ENCODE measurements around the gene TXNRD3. TPM values are rescaled to one million over a fixed set of nuclear protein-coding genes. Genes with fewer than 3 reads are reported as not detected.

Gene TXNRD3
- total RNA-seq, 1 donor from 2014 or later, result 7.6 TPM

DNA sequence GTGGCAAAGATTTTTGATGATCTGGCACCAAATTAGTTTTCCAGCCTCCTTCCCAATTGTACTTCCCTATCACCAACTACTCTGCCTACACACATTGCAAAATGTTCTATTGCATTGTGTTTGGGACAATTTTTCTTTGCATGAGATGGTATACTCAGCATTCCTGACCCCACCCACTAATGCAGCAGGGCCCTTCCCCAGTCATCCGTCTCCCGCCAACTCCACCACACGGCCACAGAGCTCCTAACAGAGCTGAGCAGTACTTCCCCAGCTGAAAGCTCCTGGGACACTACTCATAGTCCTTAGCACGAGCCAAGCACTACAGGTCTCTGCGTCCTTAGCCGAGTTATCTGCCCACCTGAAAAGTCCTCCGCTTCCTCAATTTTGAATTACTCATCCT, 34.2 kb downstream of the TXNRD3 start:
- H3K36me3 Mint-ChIP-seq (ENCODE audit: low read depth, unreplicated experiment), result no peaks in the 10 kb centered on the region
- Histone ChIP-seq H3K27me3 (ENCODE audit: insufficient read depth, low read length) (no peaks in the 10 kb centered on the region), H2AFZ (ENCODE audit: low read depth, low read length) (no peak overlapping the region), H3K9me3 (ENCODE audit: insufficient read depth, low read depth, low read length) (no peaks in the 10 kb centered on the region), H3K9ac (ENCODE audit: low read length) (no peak overlapping the region), H3K4me3 (ENCODE audit: insufficient read depth, low read depth, low read length) (no peak overlapping the region), H3K4me1 (ENCODE audit: insufficient read depth, low read length) (peaks cover 34% of the 10 kb centered on the region), H4K20me1 (ENCODE audit: insufficient read depth, low read length) (no peaks in the 10 kb centered on the region), H3K4me2 (ENCODE audit: low read length) (no peak overlapping the region), H3K27ac (ENCODE audit: low read depth, low read length) (no peak overlapping the region), H3K36me3 (ENCODE audit: insufficient read depth, low read length) (no peaks in the 10 kb centered on the region), H3K79me2 (ENCODE audit: insufficient read depth, low read length) (no peaks in the 10 kb centered on the region)
- no peak for TF ChIP-seq EZH2 (IDR thresholded peaks at IDR 0.05; ENCODE audit: insufficient read depth, low read length)
- TF ChIP-seq, protein P1, sequence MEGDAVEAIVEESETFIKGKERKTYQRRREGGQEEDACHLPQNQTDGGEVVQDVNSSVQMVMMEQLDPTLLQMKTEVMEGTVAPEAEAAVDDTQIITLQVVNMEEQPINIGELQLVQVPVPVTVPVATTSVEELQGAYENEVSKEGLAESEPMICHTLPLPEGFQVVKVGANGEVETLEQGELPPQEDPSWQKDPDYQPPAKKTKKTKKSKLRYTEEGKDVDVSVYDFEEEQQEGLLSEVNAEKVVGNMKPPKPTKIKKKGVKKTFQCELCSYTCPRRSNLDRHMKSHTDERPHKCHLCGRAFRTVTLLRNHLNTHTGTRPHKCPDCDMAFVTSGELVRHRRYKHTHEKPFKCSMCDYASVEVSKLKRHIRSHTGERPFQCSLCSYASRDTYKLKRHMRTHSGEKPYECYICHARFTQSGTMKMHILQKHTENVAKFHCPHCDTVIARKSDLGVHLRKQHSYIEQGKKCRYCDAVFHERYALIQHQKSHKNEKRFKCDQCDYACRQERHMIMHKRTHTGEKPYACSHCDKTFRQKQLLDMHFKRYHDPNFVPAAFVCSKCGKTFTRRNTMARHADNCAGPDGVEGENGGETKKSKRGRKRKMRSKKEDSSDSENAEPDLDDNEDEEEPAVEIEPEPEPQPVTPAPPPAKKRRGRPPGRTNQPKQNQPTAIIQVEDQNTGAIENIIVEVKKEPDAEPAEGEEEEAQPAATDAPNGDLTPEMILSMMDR (IDR thresholded peaks at IDR 0.05; ENCODE audit: insufficient read depth, low read depth, low read length), result no peak
- H3K27me3 Mint-ChIP-seq (ENCODE audit: low read depth, unreplicated experiment), result no peaks in the 10 kb centered on the region
- no peaks in the 10 kb centered on the region for H3K9me3 Mint-ChIP-seq (ENCODE audit: unreplicated experiment)
- FAIRE-seq (peak; percentile 37), DNase-seq (ENCODE audit: low read depth) (peak; percentile 32)
- H3K4me3 Mint-ChIP-seq (ENCODE audit: unreplicated experiment), result no peak overlapping the region
- peak overlapping the region; percentile 90 for H3K27ac Mint-ChIP-seq (ENCODE audit: unreplicated experiment)
- peaks cover 66% of the 10 kb centered on the region for H3K4me1 Mint-ChIP-seq (ENCODE audit: low read depth, unreplicated experiment)

DNA sequence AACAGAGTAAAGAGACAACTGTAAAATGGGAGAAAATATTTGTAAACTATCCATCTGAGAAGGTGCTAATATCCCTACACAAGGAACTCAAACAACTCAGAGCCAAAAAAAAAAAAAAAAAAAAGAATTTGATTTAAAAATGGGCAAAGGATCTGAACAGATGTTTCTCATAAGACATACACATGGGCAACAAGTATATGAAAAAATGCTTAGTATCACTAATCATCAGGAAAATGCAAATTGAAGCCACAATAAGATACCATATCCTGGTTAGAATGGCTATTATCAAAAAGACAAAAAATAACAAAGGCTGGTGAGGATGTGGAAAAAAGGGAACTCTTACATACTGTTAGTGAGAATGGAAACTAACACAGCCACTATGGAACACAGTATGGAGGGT, 36.2 kb downstream of the TXNRD3 start:
- Histone ChIP-seq H3K27ac (ENCODE audit: low read depth, low read length) (no peak overlapping the region), H3K4me2 (ENCODE audit: low read length) (peak overlapping the region; percentile 34), H3K9me3 (ENCODE audit: insufficient read depth, low read depth, low read length) (no peaks in the 10 kb centered on the region), H3K9ac (ENCODE audit: low read length) (no peak overlapping the region), H3K79me2 (ENCODE audit: insufficient read depth, low read length) (no peaks in the 10 kb centered on the region), H3K27me3 (ENCODE audit: insufficient read depth, low read length) (no peaks in the 10 kb centered on the region), H3K4me3 (ENCODE audit: insufficient read depth, low read depth, low read length) (no peak overlapping the region), H3K36me3 (ENCODE audit: insufficient read depth, low read length) (no peaks in the 10 kb centered on the region), H2AFZ (ENCODE audit: low read depth, low read length) (no peak overlapping the region), H3K4me1 (ENCODE audit: insufficient read depth, low read length) (peaks cover 34% of the 10 kb centered on the region), H4K20me1 (ENCODE audit: insufficient read depth, low read length) (no peaks in the 10 kb centered on the region)
- Mint-ChIP-seq H3K4me3 (ENCODE audit: unreplicated experiment) (no peak overlapping the region), H3K27ac (ENCODE audit: unreplicated experiment) (no peak overlapping the region), H3K9me3 (ENCODE audit: unreplicated experiment) (no peaks in the 10 kb centered on the region), H3K27me3 (ENCODE audit: low read depth, unreplicated experiment) (no peaks in the 10 kb centered on the region), H3K36me3 (ENCODE audit: low read depth, unreplicated experiment) (no peaks in the 10 kb centered on the region), H3K4me1 (ENCODE audit: low read depth, unreplicated experiment) (peaks cover 66% of the 10 kb centered on the region)
- no peak for TF ChIP-seq EZH2 (IDR thresholded peaks at IDR 0.05; ENCODE audit: insufficient read depth, low read length)
- TF ChIP-seq, protein P1 (IDR thresholded peaks at IDR 0.05; ENCODE audit: insufficient read depth, low read depth, low read length), result no peak
- FAIRE-seq (no peak), DNase-seq (ENCODE audit: low read depth) (no peak)

DNA sequence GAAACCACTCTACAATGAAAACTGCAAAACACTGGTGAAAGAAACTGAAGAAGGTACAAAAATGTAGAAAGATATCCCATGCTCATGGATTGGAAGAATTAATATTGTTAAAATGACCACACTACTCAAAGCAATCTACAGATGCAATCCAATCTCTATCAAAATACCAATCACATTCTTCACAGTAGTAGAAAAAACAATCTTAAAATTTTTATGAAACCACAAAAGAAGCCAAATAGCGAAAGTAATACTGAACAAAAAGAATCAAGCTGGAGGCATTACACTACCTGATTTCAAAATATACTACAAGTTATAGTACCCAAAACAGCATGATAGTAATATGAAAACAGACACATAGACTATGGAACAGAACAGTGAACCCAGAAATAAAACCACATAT, 36.9 kb downstream of the TXNRD3 start:
- Histone ChIP-seq H3K4me2 (ENCODE audit: low read length) (peak overlapping the region; percentile 34), H3K9me3 (ENCODE audit: insufficient read depth, low read depth, low read length) (no peaks in the 10 kb centered on the region), H2AFZ (ENCODE audit: low read depth, low read length) (no peak overlapping the region), H3K4me1 (ENCODE audit: insufficient read depth, low read length) (peaks cover 34% of the 10 kb centered on the region), H4K20me1 (ENCODE audit: insufficient read depth, low read length) (no peaks in the 10 kb centered on the region), H3K4me3 (ENCODE audit: insufficient read depth, low read depth, low read length) (no peak overlapping the region), H3K27ac (ENCODE audit: low read depth, low read length) (no peak overlapping the region), H3K36me3 (ENCODE audit: insufficient read depth, low read length) (no peaks in the 10 kb centered on the region), H3K79me2 (ENCODE audit: insufficient read depth, low read length) (no peaks in the 10 kb centered on the region), H3K9ac (ENCODE audit: low read length) (no peak overlapping the region), H3K27me3 (ENCODE audit: insufficient read depth, low read length) (no peaks in the 10 kb centered on the region)
- peaks cover 60% of the 10 kb centered on the region for H3K4me1 Mint-ChIP-seq (ENCODE audit: low read depth, unreplicated experiment)
- no peaks in the 10 kb centered on the region for H3K36me3 Mint-ChIP-seq (ENCODE audit: low read depth, unreplicated experiment)
- no peak overlapping the region for H3K27ac Mint-ChIP-seq (ENCODE audit: unreplicated experiment)
- no peaks in the 10 kb centered on the region for H3K9me3 Mint-ChIP-seq (ENCODE audit: unreplicated experiment)
- FAIRE-seq (no peak), DNase-seq (ENCODE audit: low read depth) (peak; percentile 63)
- no peaks in the 10 kb centered on the region for H3K27me3 Mint-ChIP-seq (ENCODE audit: low read depth, unreplicated experiment)
- TF ChIP-seq EZH2 (IDR thresholded peaks at IDR 0.05; ENCODE audit: insufficient read depth, low read length), result no peak
- TF ChIP-seq, protein P1 (IDR thresholded peaks at IDR 0.05; ENCODE audit: insufficient read depth, low read depth, low read length), result no peak
- no peak overlapping the region for H3K4me3 Mint-ChIP-seq (ENCODE audit: unreplicated experiment)
